NCI-H128 (cell line): ENCODE data around the gene LPIN1.

Source experiments
- DNase-seq: peaks from one replicate; lab custom pipeline; 2025; ENCODE audit not compliant: unreplicated experiment; lab: John Stamatoyannopoulos, UW

LPIN1 gene

DNA sequence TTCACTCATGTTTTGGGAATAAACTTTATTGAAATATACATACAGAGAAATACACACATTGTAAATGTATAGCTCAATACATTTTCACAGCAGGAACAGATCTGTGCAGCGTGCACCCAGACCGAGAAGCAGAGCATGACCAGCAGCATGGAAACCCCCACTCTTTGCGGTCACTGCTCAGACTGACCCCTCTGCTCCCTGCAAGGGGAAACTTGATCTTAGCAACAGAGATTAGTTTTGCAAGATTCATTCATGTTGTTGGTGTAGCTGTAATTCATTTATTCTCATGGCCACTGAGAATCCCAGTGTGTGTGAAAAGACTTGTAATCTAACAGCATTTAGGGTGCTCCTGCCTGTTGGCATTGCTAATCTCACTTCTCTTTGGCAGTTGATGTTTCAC, 35.2 kb downstream of the LPIN1 start:
- no peak for DNase-seq

DNA sequence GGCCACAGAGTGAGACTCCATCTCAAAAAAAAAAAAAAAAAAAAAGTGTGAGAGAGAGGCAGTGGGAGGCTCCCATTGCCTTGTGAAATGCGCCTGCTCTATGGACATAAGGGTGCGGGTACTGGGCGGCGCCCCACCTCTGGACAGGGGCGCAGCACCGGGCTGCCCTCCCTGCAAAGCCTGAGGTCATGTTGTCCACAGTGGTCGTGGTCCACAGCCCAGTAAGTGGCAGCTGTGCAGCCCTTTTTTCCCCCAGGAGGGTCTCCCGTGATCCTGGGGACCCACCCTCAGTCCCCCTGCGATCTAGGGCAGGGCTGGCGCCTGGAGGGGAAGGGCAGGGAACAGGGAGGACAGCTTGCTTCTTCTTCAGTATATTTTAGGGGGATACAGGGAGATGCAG, 37.8 kb downstream of the LPIN1 start:
- no peak for DNase-seq

DNA sequence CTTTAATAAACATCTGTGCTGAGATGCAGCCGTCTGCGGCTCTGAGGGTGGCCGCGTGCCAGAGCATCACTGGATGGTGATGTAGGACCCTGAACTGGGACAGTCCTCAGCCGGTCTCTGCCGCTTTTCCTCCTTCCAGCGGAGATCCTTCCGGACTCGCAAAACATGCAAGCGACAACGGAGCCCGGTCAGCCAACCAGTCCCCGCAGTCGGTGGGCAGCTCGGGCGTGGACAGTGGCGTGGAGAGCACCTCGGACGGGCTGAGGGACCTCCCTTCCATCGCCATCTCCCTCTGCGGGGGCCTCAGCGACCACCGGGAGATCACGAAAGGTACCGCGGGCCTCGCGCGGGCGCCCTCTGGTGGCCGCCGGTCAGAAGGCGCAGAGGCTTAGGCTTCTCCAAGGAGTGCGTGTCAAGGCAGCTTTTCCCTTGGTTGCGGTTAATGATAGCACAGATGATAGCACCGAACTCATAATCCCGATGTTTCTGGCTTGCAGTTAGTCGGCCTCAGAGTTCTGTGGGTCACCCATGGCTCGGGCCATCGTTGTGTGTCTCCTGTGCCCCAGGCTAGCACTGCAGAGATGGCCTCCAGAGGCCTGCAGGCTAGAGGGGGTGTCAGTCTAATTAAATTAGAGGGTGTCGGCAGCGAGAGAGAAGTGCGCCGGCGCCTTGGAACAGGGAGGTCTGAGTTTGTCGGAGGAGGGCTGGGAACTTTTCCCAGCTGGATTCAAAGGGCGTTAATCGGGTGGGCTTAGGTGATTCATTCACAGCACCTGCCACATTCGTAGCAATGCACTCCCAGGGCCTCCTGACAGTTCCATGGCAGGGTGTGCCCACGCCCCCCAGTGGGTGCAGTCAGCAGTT, 38.5 kb downstream of the LPIN1 start:
- DNase-seq: no peak

DNA sequence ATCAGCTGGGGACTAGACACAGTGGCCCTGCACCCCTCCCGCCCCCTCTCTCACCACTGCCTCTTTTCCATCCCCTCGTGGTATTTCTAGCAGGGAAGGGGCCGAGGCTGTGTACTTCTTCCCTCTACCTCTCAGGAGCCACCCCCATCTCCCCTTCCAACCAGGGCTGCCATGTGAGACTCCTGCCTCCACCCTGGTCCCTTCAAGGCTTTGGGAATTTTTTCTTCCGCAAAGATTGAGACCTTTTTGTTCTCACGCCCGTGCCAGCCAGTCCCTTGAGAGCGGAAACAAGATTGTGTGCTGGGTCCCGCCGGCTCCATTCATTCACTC, 39.1 kb downstream of the LPIN1 start:
- DNase-seq: no peak

DNA sequence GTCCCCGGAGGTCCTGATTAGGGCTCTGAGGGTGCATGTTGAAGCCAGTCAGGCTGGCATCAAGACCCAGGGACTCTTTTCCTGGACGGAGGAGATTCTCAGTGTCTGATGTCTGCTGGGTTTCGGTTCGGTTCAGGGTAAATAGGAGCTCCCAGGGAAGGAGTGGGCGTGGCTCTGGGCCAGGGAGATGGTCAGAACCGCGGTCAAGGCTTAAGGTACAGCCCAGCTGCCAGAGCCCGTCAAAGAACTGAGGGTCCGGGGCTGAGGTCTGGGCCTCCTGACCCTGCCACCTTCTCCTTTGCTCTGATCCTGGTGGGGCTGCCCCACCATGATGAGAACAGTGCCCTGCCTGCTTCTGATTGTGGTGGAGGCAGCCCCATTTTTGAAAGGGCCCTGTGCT, 39.8 kb downstream of the LPIN1 start:
- no peak for DNase-seq

DNA sequence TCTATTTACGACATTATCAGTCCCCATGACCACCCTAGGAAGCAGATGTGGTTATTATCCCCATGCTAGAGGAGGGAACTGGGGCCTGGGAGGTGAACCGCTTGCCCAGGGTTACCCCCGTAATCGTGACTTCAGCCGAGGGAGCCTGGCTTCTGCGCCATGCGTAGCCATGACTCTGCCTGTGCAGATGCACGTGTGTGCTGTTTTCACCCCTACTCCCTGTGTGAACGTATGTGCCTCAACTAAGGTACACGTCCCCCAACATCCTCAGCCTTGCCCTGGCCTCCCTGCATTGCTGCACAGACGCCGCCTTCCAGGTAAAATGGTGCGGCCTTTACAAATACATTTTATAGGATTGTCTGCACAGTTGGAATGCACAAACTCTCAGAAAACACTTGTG, 40.2 kb downstream of the LPIN1 start:
- no peak for DNase-seq

DNA sequence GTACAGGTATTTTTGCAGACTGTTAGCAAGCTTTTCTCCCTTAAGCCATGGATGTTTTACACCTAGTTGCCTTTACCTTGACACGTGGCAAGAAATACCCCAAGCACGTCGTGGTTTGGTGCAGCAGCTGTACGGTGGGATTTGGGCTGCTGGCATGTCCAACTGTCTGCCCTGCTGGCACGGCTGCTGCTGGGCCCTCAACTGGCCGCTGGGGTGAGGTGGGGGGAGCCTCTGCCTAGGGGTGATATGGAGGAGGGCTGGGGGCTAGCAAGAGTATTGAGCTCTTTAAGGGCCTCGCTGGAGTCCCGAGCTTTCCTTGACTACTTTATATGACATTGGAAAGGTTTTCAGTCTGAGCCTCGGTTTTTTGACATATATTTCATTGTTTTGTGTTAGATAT, 41.6 kb downstream of the LPIN1 start:
- no peak for DNase-seq

DNA sequence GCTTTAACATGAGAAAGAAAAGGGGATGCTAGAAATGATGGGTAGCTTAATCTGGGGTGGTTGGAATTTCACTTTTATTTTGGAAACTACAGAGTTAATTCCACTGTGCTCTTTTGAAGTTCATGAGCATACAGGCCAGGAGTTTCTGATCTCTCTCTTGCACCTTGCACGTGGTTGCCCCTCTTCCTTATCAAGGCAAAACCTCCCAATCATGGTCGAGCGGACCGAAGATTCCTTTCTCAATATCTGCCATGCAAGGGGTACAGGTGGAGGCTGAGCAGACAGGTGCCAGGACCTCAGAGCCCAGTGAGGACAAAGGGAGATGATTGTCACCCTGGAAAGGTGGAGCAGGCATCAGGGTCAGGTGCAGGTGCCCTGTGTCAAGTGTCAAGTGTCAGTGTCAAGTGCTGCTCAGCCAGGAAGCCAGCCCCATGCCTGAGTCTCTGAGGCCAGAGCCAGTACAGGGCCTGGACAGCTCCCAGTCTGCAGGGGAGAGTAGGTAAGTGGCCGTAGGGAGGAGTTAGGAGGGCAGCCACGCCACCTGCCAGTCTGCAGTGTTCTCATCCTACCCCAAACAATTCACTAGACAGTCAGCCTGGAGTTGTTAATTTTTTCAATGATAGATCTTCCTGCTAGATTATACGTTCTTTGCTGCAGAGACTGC, 42.2 kb downstream of the LPIN1 start:
- no peak for DNase-seq

DNA sequence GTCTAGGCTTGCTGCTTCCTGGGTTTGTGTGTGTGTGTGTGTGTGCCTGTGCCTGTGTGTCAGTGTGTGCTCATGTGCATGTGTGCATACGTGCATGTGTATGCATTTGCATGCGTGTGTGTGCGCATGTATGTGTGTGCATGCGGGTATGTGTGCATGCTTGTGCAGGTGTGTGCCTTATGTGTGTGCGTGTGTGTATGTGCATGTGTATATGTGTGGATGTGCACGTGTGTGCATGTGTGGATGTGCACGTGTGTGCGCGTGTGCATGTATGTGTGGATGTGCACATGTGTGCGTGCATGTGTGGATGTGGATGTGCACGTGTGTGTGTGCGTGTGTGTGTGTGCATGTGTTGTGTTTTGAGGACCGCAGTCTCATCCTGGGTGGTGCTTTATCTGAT, 42.8 kb downstream of the LPIN1 start:
- no peak for DNase-seq

DNA sequence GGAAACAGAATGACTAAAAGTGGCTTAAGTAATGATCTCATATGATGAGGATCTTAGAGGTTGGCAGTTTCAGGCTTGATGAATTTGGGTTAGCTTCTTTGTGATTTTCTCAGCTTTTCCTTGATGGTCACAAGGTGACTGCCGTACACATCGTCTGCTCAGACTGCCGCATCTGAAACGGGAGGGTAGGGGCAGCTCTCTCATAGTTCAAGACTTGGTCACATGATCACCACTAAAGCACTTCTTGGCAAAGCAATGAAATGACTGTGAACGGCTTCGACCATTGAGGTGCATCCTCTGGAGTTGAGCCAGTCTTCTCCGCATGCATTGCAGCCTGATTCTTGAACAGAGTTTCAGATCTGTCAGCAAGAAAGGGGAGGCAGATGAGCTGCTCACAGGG, 43.8 kb downstream of the LPIN1 start:
- DNase-seq: no peak

DNA sequence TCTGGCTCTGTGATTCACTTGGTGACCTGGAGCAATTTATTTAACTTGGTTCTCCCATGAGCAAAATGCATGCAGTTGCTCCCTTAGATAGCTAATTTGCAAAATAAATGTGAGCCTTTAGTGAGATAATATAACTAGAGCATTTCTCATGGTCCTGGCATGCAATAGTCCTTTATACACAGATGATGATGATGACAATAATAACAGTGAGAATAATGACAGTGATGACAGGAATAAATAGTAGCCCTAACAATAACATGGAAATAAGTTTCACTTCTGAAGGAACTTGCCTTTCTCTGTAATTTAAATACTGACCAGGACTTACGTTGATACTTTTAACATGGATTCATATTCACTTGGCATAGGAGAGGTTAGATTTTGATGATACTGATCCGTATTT, 49.2 kb downstream of the LPIN1 start:
- no peak for DNase-seq

DNA sequence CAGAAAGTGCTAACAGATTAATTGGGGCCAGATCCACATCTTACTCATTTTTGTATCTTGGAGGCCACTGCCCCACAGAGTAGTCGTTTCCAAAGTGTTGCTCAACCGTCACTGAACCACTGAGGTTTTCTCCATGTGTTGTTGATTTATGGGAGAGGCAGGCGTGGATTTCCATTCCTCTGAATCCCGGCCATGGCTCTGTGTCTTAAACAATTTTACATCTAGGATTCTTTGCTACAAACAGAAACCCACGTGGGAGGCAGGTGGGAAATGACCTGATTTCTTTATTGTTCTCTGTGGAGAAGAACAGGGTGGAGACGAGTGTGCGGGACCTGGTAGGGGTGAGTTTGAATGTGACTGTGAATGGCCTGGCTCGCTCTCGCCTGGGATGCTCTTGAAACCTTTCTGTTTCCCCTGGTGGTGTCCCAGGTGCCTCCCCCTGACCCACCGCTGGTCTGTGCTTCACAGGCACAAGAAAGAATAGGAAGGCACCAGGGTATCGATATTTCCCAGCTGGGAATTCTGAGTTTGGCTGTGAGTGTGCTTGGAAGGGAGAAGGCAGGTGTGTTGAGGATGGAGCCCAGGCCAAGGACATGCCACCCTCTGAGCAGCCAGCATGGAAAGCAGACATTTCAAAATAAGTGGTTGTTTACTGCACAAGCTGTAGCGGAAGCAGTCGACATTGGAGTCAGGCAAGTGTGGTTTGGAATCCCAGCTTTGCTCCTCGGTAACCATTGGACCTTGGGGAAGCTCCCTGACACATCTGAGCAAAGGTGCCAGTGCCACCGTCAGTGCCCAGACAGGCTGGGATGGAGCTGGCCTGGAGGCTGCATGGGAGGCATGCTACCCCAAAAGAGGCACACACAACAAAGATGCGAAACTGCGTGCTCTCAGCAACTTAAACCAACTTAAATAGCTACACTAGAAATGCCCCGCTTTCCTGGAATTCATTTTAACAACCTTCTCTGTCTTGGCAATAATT, 50.0 kb downstream of the LPIN1 start:
- DNase-seq: no peak

DNA sequence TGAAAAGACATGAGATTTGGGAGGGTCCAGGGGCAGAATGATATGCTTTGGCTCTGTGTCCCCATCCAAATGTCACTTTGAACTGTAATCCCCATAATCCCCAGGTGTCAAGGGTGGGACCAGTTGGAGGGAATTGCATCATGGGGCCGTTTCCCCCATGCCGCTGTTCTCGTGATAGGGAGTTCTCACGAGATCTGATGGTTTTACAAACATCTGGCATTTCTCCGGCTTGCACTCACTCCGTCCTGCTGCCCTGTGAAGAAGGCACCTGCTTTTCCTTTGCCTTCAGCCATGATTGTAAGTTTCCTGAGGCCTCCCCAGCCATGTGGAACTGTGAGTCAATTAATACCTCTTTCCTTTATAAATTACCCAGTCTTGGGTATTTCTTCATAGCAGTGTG, 51.4 kb downstream of the LPIN1 start:
- DNase-seq: no peak

DNA sequence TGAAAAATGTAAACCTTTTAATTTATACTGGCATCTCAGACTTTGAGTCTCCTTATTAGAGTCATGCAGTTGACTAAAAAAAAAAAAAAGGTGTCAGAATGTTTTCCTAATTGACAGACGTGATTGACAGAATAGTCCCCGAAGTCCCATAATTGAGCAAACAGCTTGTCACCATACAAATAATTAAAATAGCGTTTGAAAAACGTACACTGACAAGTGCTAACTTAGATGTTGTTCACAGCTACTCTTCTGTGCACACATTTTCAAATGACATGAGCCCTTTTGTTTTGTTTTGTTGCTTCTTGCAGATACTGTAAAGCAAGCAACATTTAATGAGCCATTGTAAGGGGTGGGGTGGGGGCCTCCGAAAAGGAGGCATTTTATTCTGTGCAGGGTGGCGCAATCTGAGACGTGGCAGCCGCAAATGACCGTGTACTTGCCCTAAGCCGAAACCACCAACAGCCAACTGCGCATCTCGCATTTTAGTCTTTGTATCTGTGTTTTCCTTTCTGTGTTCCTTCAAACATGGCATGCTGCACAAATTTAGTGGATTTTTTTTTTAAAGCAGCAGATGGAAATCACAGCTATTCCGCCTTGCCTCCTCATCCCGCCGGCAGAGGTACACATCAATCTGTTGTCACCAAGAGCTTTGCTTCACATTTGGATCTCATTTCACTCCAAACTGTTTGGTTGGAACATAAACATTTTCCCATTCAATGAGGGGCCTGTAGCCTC, 52.4 kb downstream of the LPIN1 start:
- DNase-seq: no peak

DNA sequence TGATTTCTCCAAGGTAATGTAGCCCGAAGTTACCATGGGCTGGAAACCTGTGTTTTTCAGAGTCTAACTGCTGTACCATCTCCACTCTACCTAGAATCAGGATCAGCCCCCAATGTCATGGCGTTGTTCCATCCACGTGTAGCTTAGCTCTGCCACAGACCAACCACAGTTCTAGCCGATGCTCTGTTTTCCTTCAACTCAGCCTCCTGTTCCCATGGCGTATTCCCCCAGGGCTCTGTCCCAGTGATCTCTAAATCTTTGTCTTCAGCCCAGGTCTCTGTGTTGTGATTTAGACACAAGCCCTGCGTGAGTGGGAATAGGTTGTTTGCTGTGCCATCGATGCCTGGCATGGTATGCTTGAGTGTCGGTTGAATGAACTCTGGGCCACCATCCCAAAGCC, 53.4 kb downstream of the LPIN1 start:
- no peak for DNase-seq

DNA sequence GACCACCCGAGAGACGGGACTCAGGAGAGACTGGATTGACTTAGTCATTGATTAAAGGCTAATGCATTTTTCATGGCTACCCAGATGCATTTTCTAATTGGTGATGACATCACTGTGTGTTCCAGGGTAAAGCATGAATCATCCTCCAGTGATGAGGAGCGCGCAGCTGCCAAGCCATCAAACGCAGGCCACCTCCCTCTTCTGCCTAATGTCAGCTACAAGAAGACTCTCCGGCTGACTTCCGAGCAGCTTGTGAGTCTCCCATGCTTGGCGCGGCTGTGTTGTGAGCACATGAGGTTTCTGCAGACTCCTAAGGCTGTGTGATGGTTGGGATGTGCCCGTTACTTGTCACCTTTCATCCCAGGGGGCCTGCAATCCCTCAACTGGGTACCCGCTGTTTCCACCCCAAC, 56.4 kb downstream of the LPIN1 start:
- no peak for DNase-seq

DNA sequence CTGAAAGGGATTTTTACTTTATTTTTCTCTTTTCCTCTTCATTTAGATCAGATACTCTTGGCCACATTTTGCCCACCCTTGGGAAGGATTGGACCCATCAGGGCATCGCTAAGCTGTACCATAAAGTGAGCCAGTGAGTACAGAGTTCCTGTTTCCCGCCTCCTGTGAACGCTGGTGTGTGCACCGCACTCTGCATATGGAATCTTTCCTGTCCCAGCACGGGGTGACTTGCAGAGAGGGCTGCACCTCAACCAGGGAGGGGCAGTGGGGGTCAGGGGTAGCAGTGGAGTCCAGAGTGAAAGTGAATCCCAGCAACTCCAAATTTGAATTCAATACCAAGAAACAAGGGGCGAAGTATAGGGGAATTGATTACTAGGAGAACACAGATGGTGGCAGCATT, 58.6 kb downstream of the LPIN1 start:
- no peak for DNase-seq

DNA sequence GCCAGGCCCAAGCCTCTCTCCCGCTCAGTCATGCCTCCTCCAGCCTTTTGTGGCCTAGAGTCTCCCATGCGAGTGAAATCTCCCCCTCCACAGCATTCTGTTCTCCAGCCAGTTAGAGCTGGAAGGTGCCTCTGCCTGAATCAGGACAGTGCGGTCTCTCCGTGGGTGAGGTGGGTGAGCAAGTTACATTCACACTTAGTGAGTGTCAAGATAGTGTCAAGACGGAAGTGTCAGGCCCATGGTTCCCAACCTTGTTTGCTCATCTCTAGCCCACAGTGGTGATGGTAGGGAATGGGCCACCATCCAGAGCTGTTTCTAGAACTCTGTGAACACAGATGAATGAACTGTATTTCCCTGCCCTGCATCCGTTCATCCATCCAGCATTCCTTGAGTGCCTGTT, 59.5 kb downstream of the LPIN1 start:
- no peak for DNase-seq

DNA sequence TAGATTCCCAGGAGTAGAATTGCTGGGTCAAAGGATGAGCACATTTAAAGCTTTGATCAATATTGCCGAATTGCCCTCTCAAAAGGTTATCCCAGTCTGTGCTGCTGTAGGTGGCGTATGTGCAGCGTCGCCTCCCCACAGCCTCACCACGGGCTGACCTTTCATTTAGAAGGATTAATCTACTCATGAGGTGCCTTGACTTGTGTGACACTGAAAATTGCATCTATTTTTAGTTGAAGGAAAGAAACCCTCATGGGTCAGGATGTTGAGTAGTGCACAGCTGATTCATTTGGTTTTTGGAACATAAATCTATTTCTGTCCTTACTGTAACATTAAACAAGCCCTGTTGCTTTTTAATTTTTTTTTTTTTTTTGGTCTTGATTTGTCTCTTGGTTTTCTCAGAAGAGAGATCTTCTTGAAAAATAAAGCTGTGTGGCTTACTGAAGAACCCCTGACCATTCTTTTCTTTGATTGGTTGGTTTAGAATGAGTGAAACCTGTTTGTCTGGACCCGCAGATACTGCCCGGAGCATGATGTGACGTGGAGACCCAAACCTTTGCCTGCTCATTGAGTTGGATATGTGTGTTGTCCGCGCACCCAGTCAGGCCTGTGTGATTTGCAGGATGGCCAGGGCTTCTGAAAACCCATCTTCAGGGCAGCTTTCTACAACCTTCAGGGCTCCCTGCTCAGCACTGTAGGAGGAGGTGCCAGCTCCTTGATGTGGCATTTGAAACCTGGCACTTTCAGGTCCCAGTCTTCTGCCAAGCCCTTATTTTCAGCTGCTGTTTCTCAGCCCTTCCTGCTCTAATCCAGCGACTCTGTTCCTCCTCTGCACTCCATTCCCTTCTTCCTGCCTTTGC, 61.0 kb downstream of the LPIN1 start:
- DNase-seq: no peak

DNA sequence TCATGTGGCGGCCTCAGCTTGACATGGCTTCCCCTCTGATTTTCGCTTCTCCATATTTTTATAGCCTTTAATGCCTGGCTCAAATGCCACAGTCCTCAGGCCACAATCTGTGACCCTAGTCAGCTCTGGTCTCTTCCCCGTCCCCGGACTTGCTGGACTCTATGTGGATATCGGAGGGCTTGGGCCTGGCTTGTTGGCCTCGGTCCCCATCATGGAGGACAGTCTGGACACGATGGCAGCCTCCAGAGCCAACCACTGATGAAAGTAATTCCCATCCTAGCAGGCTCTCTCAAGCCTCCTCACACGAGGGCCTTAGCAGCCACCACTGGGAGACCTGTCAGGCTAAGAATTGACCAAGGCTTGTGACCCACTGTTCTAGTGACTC, 61.6 kb downstream of the LPIN1 start:
- DNase-seq: no peak
